Measurements from ENCODE around the gene SSC4D.
"Not testable (repeated sequence)": the region's sequence is repeated elsewhere in the genome, so short reads cannot be mapped to it uniquely, and the experiment has no call there.

Gene SSC4D

DNA sequence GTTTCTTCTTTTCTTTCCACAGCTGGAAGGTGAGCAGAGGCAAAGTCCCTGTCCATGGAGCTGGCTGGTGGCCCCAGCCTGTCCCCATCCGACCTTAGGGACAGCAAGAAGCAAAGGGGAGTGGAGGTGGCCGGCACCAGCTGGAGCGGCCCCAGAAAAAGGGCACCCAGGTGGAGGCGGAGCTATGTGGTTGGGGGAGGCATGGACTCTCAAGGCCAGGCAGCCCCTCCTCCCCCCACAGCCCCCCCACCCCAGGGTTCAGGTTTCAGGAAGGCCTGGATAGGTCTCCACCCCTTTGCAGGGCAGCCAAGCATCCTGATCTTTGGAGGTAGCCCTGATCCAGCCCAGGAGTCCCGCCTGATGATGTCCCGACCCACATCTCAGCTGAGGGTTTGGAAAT, at the start of gene SSC4D:
Gene SSC4D (minus strand): TSS at position 161 of the 400 bp plus-strand sequence. CDS start 5,258 bp downstream, outside the sequence.
- ATAC-seq, result no peak

DNA sequence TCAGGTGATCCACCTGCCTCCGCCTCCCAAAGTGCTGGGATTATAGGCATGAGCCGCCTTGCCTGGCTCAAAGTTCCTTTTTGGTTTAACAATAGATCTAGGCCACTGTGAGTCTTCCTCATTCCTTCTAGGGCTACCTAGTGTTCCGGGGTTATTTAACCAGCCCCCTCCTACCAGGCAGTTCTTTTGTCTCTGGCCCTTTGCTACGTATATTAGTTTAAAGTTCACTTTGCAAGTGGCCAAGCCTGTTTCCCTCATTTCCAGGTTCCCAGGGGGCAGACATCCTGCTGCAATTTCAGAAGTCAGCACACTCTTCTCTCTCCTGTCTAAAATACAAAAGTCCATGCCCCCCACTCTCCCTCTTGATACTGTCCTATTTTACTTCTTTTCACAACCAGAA, 49.0 kb upstream of the SSC4D start:
- ATAC-seq, result not testable (repeated sequence)

DNA sequence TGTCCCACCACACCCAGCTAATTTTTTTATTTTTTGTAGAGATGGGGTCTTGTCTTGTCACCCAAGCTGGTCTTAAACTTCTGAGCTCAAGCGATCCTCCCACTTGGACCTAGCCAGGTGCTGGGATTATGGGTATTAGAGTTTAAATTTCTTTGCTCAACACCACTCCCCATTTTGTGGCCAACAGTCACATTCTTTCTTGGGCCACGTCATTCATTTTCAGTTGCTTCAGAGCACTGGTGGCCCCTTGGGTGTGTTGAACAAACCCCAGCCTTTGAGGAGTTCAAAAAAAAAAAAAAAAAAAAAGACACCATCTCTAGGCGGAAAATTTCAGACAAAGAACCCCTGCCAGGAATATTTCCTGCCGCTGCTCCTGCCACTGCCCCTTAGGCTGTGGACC, 47.5 kb upstream of the SSC4D start:
- ATAC-seq, result not testable (repeated sequence)

DNA sequence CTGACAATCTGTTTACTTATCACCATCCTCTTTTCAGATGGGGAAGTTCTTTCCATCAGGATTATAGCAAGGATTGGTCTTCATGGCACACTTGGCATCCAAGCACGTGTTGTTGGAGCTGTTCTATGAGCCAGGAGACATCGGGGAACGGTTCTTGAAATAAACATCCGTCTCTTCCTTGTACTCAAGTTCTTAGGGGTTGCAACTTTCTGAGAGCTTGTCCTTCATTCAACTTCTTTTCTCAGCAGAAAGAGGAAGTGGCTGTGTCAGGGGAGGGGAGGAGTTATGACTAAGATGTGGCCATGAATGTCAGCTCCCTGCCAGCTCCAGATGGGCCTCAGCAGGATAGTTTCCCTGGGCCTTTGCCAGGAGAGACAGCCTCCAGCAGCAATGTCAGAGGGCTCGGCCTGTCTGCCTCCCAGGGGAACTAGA, 36.1 kb upstream of the SSC4D start:
- peak; percentile 77 to 88 for ATAC-seq

DNA sequence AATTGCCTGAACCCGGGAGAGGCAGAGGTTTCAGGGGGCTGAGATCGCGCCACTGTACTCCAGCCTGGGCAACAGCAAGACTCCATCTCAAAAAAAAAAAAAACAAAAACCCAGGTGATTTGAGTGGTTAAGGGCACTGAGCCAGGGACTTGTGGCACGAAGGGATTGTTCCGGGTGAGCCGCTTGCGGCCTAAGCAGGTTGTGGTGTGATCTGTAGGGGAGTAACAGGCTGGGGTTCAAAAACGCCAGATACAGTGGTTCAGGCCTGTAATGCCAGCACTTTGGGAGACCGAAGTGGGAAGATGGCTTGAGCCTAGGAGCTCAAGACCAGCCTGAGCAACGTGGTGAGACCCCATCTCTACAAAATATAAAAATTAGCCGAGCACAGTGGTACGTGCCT, 34.3 kb upstream of the SSC4D start:
- not testable (repeated sequence) for ATAC-seq

DNA sequence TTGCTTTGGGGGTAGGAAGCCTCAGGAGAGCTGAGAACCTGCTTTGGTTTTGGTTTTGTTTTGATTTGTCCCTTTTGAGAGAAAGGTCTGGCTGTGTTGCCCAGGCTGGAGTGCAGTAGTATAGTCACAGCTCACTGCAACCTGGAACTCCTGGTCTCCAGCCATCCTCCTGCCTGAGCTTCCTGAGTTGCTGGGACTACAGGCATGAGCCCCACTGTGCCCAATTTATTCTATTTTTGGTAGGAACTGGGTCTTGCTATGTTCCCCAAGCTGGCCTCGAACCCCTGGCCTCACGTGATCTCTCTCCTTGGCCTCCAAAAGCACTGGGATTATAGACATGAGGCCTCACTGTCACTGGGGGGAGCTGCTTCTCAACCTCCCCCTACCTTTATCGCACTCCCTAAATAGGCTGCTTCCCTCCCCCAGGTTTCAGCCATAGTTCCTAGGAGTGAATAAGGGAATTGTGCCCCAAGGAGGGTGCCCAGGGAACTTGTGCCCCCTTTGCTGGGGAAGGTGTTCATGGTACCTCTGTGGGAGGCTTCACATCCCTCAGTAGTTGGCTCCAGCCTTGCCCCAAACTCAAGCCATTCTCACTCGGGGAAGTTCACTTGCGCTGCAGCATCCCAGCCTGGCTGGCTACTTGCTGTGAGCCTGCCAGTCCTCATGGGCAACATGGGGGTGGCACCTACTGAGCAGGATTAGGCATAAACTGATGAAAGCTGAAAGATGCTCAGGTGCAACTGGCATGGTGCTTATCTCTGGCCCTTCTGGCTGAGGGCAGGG, 33.4 kb upstream of the SSC4D start:
- ATAC-seq, result not testable (repeated sequence)

DNA sequence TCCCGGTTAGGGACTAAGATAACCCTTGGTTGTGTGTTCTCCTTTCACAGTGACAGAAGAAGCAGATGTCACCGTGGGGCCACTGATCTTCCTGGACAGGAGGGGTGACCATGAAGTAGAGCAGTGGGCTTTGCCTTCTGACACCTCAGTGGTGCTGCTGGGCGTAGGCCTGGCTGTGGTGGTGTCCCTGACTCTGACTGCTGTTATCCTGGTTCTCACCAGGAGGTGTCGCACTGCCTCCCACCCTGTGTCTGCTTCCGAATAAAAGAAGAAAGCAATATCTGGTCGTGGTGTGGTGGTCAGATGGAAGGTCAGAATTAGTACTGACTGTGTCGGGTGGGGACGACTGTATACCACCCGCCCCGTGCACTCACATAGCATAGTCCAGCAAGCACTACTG, 32.3 kb upstream of the SSC4D start:
- peak; percentile 33 to 54 for ATAC-seq

DNA sequence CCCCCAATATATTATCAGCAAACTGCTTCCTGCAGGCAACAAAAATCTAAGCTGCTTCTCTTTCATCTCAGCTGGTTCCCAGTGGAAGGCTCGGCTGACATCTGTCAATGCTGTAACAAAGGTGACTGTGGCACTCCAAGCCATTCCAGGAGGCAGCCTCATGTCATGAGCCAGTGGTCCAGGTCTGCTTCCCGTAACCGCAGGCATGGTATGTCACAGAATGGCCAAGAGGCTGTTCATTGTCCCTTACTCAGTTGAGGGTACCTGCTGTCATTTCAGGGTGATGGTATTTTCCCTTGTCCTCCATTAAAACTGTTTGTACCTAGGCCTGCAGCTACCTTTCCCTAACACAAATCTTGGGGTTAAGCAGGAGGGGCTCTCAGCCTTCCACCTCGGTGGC, 30.9 kb upstream of the SSC4D start:
- not testable (repeated sequence) for ATAC-seq

DNA sequence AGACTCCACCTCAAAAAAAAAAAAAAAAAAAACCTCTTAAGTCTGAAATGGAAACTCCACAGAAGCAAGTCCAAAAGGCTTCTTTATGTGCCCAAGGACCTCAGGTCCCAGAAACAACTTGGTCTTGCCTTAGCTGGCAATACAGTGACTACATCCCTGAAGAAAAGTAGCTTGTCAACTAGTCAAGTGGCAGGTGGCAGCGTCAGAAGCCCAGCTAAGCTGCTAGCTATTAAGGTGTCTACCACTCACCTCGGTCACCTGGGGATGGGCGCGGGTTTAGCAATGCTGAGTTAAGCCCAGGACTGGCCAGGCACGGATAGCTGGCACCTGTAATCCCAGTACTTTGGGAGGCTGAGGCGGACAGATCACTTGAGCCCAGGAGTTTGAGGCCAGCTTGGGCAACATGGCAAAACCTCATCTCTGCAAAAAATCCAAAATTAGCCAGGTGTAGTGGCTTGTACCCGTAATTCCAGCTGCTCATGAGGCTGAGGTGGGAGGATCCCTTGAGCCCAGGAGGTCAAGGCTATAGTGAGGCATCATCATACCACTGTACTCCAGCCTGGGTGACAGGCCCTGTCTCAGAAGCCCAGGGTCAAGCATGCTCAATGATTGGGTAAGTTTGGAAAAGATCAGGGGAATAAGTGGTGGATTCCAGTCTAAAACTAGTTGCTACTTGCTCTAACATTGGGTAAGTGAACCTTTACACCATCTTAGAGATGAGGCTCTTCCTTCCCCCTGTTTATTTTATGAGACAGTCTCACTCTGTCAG, 29.8 kb upstream of the SSC4D start:
- not testable (repeated sequence) for ATAC-seq

DNA sequence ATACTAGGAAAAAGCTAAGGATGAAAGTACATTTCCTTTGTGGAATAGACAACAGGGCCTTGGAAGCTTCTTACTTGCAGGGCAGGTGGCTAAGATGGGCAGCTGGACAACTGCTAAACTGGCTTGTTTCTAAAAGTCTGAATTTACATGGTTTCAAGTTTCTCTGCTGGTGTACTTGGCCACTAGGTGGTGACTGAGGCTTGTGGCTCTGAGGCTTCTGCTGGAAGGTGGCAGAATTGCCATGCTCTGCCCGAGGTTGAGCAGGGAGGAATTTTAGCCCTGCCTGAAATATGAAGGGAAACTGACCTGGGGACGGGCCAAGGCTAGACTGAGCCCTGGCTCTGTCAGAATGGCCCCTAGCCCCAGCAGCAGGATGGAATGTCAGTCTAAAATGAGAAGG, 28.4 kb upstream of the SSC4D start:
- peak; percentile 56 to 66 for ATAC-seq

DNA sequence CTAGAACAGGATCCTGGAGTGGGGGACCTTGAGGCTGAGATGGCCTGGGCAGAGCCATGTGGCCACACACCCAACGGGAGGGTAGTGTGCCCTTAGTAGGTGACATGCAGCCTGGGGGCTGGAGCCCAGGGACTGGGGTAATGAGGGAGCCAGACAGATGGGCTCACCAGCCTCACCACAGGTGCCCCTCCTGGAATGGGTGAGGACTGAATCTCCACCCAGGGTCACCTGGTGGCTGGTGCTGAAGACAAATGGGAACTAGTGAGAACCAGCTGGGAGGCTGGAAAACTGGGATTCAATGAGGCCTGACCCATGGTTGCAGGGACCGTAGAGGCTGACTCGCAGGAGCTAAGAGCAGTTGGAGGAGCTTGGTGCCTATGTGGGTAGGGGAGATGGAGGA, 21.3 kb upstream of the SSC4D start:
- ATAC-seq, result no peak

DNA sequence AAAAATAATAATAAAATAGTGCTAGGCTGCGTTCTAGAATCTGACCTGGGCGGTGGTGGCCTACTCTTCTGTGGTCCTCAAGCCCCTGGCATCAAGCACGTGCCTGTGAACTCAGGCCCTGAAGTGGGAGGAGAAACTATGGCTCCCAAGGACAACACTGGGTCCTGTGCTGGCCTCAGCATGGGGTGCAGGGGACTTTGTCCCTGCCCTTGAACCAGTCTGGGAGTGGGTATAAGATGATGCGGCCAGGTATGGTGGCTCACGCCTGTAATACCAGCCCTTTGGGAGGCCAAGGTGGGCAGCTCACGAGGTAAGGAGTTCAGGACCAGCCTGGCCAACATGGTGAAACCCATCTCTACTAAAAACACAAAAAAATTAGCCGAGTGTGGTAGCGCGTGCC, 20.7 kb upstream of the SSC4D start:
- ATAC-seq, result no peak

DNA sequence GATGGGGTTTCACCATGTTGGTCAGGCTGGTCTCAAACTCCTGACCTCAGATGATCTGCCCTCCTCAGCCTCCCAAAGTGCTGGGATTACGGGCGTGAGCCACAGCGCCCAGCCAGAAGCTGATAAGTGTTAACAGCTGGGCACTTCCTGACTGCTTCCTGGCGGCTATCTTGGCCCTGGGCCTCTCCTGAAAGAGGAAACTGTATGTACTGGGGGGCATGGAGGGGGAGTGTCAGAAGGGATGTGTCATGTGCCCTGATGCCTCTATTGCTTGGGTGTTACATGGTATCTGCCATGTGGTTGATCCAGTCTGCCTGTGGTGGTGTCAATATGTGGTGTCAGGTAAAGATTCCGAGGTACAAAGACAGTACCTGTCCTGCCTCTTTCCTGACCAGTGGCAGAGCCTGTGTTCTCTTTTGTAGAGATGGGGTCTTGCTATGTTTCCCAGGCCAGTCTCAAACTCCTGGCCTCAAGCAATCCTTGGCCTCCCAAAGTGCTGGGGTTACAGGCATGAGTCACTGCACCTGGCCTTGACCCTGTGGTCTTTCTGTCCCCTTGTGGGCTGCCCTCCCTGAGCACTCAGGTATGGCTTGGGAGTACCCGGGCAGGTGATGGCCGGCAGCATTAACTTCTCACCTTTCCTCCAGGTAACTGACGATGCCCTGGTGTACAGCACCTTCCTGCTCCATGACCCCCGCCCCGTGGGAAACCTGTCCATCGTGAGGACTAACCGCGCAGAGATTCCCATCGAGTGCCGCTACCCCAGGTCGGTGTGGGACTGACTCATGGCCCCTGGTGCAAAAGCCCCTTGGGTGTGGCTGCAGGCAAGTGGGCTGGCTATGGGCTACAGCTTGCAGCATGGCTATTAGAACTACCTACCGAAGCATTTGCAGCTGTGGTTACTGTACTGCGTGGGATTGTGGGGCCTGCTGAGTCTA, 19.6 kb upstream of the SSC4D start:
- no peak for ATAC-seq

DNA sequence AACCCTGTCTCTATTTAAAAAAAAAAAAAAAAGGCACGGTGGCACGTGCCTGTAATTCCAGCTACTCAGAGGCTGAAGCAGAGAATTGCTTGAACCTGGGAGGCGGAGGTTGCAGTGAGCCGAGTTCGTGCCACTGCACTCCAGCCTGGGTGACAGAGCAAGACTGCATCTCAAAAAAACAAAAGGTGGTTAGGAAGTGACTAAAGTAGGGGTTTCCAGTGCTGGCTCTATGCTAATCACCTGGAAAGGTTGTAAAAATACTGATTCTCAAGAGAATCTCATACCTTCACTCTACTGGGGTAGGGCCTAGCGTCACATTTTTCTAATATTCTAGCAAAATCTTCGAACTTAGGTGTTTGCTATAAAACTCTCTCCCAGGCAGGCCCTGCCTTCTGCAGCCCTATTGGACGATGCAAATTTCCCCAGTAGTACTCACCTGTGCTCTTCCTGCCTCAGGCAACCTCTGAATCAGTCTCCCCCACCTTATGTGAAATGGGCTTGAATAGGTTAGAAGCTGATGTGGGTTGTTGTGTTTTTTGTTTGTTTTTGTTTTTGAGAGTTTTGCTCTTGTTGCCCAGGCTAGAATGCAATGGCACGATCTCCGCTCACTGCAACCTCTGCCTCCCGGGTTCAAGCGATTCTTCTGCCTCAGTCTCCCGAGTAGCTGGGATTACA, 18.8 kb upstream of the SSC4D start:
- peak in 1 of 2 donors; percentile 21 for ATAC-seq

DNA sequence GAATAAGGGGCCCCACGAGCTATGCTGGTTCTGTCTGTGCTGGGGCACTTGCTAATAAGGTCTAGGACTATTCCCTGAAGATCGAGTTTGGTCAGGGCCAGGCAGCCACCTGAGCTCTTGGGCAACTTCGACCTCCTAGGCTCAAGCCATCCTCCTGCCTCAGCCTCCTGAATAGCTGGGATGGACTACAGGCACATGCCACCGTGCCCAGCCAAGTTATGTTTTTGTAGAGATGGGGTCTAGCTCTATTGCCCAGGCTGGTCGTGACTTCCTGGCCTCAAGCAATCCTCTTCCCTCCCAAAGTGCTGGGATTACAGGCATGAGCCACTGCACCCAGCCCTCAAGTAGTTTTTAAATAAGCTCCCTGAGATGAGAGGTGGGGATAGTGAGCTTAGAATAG, 18.1 kb upstream of the SSC4D start:
- no peak for ATAC-seq

DNA sequence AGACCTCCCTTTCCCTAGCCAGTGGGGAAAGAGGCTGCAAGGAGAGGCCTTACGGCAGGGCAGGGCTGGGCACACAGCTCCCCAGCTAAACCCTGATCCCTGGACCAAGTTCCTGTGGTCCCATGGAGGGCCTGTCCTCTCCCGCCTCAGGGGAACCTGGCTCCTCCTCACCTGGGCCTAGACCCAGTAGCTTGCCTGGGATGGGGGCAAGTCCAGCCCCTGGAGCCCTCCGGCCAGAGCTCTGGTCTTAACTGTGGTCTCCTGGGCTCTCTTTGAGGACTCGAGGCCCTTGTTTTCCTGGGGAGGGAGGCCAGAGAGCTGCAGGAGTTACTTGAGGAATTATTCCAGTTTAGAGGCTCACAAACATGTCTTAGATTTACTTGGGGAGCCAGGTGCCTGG, 16.7 kb upstream of the SSC4D start:
- ATAC-seq, result no peak

DNA sequence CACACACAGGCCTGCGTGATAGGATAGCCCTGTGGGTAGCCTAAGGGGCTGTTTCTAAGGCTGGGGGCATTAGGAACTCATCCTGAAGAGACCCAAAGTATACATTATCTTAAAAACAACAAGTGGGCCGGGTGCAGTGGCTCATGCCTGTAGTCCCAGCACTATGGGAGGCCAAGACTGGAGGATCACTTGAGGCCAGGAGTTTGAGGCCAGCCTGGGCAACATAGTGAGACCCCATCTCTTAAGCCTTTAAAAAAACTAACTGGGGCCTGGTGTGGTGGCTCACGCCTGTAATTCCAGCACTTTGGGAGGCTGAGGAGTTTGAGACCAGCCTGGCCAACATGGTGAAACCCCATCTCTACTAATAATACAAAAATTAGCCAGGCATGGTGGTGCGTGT, 16.1 kb upstream of the SSC4D start:
- ATAC-seq, result not testable (repeated sequence)

DNA sequence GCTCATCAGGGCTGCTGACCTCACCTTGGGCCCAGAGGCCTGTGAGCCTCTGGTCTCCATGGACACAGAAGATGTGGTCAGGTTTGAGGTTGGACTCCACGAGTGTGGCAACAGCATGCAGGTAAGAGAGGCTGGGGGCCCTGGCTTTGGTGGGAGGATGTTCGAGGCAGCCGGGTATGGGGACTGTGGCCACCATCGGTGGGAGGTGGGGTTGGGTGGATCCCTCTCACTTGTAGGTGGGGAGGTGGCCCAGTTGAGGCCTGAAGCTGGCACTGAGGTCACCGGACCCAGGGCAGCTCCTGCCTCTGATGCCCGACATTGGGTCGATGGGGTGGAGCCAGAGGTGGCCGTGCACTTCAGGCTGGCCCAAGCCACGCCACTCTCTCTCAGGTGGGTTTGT, 15.7 kb upstream of the SSC4D start:
- ATAC-seq, result no peak

DNA sequence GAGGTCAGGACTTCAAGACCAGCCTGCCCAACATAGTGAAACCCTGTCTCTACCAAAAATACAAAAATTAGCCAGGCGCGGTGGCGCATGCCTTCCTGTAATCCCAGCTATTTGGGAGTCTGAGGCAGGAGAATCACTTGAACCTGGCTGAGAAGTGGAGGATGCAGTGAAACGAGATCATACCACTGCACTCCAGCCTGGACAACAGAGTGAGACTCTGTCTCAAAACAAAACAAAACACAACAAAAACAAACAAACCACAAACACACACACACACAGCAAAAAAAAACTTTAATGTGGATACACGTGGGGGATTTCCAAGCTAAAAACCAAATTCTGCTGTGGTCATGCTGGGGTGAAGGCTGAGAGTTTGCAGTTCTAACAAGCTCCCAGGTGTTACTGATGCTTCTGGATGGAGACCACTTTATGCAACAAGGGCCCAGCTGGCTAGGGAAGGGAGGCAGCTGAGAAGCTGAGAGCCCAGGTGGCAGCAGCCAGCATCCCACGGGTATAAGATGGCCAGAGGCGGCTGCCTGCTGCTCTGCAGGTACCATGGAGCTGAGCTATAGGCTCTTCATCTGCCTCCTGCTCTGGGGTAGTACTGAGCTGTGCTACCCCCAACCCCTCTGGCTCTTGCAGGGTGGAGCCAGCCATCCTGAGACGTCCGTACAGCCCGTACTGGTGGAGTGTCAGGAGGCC, 15.1 kb upstream of the SSC4D start, which contains the start of gene ZP3:
Gene ZP3 (plus strand): TSS at position 538 of the 699 bp plus-strand sequence. CDS start 15 bp downstream, at position 553.
- ATAC-seq, result no peak

DNA sequence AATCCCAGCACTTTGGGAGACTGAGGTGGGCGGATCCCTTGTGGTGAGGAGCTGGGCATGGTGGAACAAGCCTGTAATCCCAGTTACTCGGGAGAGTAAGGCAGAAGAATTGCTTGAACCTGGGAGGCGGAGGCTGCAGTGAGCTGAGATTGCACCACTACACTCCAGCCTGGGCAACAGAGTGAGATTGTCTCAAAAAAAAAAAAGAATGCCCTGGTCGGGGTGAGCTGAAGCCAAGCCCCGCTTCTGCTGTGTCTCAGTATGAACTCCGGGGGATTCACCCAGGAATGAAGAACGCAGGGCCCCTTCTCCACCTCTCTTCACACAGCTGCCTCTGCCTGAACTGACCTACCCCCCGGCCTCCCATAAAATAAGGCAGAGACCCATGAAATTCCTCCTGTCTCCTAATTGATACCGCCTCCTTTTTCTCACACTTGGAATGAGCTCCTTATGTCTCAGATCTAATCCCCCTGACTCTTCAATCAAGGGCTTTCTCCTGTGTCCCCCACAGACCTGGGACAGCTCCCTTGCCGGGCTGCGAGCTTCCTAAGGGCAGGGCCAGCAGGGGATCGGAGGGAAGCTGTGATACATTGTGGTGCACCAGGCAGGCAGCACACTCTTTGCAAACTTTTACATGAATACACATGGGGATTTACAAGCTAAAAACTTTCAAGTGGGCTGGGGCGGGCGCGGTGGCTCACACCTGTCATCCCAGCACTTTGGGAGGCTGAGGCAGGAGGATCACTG, 14.3 kb upstream of the SSC4D start:
- no peak for ATAC-seq

DNA sequence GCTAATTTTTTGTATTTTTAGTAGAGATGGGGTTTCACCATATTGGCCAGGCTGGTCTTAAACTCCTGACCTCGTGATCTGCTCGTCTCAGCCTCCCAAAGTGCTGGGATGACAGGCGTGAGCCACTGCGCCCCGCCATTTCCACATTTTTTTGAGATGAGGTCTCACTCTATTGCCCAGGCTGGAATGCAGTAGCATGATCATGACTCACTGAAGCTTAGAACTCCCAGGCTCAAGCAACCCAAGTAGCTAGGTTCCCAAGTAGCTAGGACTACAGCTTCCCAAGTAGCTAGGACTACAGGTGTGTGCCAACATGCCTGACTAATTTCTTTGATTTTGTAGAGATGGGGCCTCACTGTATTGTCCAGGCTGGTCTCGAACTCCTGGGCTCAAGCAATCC, 11.6 kb upstream of the SSC4D start:
- ATAC-seq, result not testable (repeated sequence)
